PFSK-1 (cell line): Measurements from ENCODE around the gene FBXL14.

Experiments
- FOXP2 ChIP-seq: optimal IDR thresholded peaks from 2 replicates; pipeline ENCODE3; 2011; ENCODE audit warnings: borderline replicate concordance, control low read depth, inconsistent platforms; ENCODE audit not compliant: insufficient read depth; ENCODE audit errors: extremely low read length, extremely low read depth
- POLR2AphosphoS5 ChIP-seq: IDR thresholded peaks from 2 replicates; pipeline ENCODE4 v1.6.1; 2012; ENCODE audit warnings: low read depth, mild to moderate bottlenecking, control low read depth, low read length, moderate library complexity
- SIN3A ChIP-seq: IDR thresholded peaks from 2 replicates; pipeline ENCODE4 v1.6.1; 2012; ENCODE audit warnings: mild to moderate bottlenecking, low read length, moderate library complexity, borderline replicate concordance; ENCODE audit not compliant: insufficient read depth
- TAF1 ChIP-seq: IDR thresholded peaks from 2 replicates; pipeline ENCODE4 v1.6.1; 2012; ENCODE audit warnings: low read length, control low read depth, borderline replicate concordance; ENCODE audit not compliant: insufficient read depth
- TF ChIP-seq, protein P1 (sequence below), 2 experiments: IDR thresholded peaks; 2 replicates each; pipeline versions ENCODE4 v1.6.1 to v1.8.0; 2011 to 2012; ENCODE audit warnings: low read depth in 2 of 2, low read length in 2 of 2, control low read depth in 1 of 2, inconsistent platforms in 1 of 2, mild to moderate bottlenecking in 1 of 2, moderate library complexity in 1 of 2; ENCODE audit not compliant: insufficient read depth in 1 of 2

FBXL14 gene

DNA sequence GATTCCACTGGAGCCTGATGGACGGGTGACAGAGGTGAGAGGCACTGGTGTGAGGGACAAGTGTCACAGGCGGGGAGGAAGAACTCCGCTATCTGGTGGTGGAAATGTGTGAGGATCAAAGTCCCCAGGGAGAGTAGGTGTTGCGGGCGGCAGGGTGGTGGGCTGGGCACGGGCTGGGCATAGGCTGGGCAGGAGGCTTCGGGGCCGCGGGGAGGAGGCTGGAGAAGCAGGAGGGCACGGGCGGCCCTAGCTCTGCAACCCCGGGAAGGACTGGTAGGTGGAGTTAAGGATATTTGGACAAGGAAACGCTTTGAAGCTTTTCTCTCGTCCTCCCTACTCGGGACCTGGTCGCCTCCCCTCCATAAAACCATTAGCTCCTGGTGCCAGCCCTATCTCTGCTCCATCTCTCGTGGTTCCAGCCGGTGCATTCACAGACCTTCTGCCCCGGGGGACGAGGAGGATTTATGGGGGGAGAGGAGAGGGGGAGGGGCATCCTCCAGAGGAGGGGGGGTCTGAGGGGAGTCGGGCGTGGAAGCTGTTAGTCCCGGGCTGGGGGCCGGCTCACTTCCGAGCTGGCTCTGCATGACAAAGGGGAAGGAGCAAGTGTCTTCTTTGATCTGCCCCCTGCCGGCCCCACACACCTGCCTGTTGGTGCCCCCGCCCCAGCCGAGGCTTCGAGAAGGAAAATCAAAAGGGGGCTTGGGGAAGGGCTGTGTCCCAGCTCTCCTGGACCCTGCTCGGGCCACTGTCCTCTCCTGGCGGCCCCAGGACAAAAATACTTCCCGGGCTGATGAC lies 35.2 kb upstream of the FBXL14 start:
- TF ChIP-seq POLR2AphosphoS5 (no peak), SIN3A (no peak), FOXP2 (no peak), TAF1 (no peak)
- TF ChIP-seq, protein P1, sequence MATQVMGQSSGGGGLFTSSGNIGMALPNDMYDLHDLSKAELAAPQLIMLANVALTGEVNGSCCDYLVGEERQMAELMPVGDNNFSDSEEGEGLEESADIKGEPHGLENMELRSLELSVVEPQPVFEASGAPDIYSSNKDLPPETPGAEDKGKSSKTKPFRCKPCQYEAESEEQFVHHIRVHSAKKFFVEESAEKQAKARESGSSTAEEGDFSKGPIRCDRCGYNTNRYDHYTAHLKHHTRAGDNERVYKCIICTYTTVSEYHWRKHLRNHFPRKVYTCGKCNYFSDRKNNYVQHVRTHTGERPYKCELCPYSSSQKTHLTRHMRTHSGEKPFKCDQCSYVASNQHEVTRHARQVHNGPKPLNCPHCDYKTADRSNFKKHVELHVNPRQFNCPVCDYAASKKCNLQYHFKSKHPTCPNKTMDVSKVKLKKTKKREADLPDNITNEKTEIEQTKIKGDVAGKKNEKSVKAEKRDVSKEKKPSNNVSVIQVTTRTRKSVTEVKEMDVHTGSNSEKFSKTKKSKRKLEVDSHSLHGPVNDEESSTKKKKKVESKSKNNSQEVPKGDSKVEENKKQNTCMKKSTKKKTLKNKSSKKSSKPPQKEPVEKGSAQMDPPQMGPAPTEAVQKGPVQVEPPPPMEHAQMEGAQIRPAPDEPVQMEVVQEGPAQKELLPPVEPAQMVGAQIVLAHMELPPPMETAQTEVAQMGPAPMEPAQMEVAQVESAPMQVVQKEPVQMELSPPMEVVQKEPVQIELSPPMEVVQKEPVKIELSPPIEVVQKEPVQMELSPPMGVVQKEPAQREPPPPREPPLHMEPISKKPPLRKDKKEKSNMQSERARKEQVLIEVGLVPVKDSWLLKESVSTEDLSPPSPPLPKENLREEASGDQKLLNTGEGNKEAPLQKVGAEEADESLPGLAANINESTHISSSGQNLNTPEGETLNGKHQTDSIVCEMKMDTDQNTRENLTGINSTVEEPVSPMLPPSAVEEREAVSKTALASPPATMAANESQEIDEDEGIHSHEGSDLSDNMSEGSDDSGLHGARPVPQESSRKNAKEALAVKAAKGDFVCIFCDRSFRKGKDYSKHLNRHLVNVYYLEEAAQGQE (IDR thresholded peaks at IDR 0.05; ENCODE audit: insufficient read depth in 1 of 2, low read depth in 2 of 2, low read length in 2 of 2): no peak

DNA sequence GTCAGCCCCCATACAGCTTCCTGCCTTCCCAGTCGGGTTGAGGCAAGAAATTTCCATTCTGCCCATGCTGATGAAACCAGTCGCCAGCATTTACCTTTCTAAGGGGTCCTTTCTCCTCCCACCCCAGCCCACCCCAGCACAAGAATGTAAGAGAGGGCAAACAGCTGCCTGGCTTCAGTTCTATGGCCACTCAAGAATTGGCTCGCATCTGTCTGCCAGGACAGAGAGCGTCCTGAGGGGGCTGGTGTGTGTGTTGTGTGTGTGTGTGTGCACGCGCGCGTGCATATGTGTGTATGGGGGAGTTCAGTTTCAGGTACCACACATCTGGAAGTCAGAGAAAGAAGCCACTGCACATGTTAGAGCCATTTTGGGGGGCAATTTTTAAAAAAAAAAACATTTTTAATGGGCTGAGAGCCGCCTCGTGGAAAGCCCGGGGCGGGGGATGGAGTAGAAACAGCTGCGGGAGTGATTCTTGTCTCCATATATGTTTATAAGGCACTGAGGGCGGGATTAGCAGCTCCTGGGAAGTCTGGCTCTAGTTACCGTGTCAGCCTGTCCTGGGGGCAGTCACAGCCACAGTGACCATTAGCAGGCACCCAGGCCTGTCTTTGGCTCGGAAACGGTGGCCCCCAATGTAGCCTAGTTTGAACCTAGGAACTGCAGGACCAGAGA lies 34.4 kb upstream of the FBXL14 start, which contains the start of gene WNT5B:
Gene WNT5B (plus strand): TSS at position 566 of the 672 bp plus-strand sequence. CDS start 2,124 bp downstream, outside the sequence.
- TF ChIP-seq SIN3A (no peak), POLR2AphosphoS5 (no peak), TAF1 (no peak), FOXP2 (no peak)
- TF ChIP-seq, protein P1 (IDR thresholded peaks at IDR 0.05; ENCODE audit: insufficient read depth in 1 of 2, low read depth in 2 of 2, low read length in 2 of 2): no peak

DNA sequence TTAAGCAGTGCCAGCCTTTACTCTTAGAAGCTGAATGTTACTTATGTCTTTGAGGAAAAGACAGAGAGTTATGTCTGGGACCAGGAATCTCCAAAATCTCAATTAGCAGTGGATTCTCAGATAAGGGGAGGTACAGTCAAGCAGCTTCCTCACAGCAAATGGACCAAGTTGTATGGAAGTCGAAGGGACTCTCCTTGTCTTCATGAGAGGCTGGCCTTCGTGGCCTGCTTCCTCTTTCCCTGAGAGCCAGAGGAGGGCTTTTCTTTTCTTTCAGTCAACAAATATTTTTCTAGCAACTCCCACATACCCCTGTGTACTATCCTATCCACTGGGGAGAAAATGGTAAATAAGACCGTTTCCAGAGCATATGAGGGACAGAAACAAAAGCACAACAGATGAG lies 28.0 kb upstream of the FBXL14 start:
- TF ChIP-seq TAF1 (no peak), FOXP2 (no peak), POLR2AphosphoS5 (no peak), SIN3A (no peak)
- TF ChIP-seq, protein P1 (IDR thresholded peaks at IDR 0.05; ENCODE audit: insufficient read depth in 1 of 2, low read depth in 2 of 2, low read length in 2 of 2): no peak

DNA sequence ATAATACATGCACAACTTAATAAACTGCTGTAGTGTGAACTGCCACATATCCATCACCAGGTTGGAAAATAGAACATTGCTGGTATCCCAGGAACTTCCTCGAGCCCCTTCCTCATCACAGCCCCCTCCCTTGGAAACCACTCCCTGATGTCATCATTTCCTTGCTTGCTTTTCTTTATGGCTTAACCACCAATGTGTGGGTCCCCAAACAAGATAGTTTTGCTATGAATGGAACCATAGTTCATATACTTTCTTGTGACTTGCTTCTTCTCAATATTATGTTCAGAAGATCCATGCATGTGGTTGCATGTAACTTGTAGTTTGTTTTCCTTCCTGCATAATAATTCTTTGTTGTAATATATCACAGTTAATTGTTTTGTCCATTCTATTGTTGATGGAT lies 25.7 kb upstream of the FBXL14 start:
- TF ChIP-seq, protein P1 (IDR thresholded peaks at IDR 0.05; ENCODE audit: insufficient read depth in 1 of 2, low read depth in 2 of 2, low read length in 2 of 2): no peak
- no peak for TF ChIP-seq FOXP2
- TF ChIP-seq SIN3A: no peak
- TF ChIP-seq TAF1: no peak
- TF ChIP-seq POLR2AphosphoS5: no peak
